ENCODE data around the gene PDGFA.

The PDGFA gene

GRCh38 chr7:503575-504111, 16.0 kb downstream of the PDGFA start:
- peak; percentile 49 for DNase-seq

DNA sequence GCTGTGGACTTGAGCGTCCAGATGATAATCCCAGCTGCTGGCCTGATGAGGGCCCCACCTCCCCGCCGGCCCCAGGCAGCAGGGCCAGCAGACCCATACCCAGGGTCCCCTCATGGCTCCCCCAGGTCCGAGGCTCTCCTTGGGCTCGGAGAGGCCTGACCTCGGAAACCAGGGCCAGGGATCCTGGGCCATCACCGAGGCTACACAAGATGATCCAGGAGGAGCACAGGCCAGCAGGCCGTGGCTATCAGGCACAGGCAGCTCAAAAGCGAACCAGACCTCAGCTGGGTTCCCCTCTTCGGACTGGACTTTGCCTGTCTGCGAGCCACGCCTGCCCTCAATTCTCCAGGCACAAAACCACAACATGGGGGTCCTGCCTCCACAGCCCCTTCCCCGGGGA, 17.4 kb downstream of the PDGFA start:
- no peak for DNase-seq

GRCh38 chr7:501526-501925, 18.1 kb downstream of the PDGFA start:
- no peak for DNase-seq

DNA sequence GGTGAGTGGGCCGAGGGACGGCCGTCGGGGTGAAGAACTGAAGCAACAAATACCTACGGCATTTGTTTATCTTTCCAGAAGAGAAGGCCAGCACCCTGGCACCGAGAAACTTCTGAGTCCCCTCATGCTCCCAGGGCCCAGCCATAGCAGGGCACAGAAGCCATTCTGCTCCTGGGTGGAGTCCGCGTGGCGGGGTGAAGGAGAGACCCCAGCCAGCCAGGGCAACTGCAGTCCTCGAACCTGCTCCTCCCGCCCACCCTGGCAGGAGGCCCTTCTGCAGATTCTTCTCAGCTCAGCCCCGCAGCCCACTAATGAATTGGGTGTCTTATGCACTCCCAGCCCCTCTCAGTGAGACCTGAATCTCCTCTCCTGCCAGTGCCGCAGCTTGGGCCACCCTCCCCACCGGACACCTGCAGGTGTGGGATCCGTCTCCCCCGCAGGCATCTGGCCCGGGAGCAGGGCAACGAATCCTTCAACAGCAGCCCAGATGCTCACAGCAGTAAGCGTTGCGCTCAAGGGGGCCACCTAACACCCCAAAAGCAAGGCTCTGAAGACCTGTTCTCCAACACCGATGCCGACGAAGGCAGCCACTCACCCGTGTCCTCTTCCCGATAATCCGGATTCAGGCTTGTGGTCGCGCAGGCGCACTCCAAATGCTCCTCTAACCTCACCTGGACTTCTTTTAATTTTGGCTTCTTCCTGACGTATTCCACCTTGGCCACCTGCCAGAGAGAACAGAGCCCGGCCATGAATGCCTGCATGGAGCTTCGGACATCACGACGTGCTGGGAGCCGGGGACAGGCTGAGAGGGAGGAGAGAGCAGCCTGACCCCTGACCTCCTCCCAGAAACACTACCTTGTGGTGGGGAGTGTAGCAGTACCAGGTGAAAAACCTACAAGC, 18.9 kb downstream of the PDGFA start:
- no peak for DNase-seq

DNA sequence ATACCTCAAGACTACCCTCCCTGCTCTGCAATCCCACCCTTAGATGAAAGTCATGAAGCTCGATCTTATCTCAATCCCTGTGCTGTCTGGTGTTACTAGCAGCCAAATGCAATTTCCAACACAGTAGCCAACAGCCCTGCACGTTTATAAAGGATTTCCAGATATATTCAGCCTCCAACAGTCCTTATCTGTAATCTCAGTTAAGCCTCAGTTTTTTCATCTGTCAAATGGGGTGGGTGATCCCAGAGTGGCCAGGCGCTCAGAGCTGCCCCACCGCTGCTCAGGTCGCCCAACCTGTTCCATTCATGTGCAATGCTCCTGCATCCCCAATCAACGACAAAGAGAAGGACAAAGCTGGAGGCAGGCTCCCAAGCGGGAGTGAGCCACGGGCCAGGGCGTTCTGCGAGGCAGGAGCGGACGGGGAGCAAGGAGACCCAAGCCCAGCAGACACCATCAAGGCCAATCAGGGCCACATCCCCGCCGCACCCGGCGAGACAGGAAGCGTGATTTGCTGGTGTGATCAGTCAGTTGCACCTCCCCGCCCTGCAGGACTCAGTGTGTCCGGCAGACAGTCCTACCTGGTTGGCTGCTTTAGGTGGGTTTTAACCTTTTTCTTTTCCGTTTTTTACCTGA, 19.7 kb downstream of the PDGFA start:
- DNase-seq, result no peak

DNA sequence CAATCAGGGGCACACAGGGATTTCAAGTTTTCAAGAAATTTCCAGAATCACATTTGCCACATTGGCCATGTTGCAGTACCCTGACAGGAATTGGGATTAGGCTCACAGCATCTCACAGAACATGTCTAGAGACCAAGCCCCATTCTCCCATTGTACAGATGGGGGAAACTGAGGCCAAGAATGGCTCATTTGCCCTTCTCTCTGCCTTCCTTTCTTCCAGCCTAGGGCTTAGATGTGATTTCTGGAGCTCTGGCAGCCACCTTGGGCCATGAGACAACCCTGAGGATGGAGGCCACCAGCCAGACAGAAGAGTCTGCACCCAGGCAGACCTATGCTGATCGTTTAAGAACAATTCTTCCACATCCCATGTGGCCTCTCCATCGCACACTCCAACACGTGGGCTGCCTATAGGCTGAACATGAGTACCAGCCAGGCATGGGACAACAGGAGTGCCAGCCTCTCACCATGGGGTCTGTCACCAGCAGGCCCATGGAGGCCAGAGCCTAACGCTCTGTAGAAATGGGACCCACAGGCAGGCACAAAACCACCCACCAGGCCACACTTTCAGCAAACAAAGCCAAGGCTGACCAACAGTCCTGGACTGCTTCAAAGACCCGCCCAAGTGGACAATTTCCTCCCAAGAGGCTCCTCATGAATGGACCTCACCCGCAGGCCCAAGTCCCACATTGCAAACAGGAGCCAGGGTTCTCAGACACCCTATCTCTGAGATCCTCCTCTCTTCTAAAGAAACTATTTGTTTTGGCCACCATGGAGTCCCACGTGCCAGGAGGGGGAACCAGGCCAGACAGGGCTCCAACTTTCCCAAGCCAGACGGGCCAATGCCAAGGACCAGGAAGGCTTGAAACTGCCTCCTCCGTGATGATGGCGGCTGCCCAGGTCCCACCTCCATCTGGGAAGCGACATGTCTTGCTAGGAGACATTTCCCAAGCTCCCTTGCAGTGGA, 20.7 kb downstream of the PDGFA start:
- no peak for DNase-seq

DNA sequence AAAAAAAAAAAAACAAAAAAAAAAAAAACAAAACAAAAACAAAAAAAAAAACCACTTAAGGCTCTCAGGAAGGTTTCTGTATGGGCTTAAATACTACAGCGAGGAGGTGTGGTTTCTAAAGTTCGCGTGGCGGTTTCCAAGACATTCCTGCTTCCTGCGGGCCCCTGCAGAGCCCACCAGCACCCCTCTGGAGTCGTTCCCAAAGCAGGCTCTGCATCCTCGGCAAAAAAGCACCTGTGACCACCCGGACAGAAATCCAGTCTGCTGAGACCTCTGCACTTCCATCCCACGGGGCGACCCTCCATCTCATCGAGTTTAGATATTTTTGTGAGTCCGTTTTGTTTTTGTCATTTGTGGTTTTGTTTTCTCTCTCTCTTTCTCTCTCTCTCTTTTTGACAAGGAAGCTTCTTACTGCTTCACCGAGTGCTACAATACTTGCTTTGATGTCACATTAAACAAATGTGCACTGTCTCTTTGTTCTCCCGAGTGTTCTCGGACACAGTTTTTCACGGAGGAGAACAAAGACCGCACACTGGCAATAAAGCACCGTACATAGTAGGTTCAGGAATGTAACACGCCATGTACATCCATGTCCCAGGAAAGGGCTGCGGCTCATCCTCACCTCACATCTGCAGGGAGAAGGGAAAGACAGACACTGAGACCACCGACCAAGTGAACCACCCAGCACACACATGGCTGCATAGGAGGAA, 21.5 kb downstream of the PDGFA start:
- no peak for DNase-seq

DNA sequence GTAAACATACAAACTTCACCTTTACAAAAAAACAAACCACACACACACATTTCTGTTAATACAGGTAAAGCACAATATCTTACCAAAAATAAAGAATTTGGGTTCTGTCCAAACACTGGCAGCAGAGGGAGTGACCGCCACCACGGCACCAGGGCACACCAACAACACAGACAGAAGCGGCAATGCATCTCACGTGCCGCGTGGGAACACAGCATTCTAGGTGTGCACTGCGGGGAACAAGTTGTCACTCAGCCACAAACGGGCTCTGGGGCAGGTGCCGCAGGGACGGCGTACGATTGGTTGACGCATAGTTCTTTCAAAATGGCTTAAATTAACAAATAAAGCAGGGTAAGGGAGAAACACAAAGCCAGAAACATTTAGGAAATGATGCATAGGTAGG, 22.3 kb downstream of the PDGFA start:
- DNase-seq, result no peak

DNA sequence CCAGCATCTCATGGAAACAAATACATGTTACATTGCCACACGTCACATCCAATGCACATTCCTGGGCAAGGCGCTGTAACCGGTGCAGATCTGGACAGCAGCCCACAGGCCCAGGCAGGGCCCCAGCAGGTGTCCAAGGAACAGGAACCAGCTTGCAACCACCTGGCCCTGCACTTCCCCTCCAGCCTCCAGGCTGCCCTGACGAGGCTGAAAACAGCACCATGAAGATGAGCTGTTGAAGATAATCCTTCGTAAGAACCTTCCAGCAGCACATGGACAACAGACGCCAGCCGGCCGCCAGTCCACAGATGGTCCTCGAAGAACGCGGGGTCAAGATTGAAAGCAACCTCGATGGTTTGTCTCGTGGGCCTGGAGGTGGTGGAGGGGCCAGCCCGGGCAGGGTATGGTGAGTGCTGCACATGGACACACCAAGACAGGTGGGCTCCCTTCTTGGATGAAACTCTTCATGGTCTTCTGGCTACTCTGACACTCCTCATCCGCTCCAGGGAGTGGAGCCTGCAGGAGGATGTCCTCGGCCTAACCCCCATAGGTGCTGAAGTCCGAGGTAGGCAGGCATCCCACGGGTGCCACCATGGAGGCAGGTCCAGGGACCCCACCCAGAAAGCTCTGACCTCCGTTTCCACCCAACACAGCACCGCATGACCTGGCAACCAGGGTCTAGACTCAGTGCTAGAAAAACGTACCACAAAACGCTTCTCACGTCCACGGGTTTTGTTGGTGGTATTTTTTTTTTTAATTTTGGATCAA, 22.9 kb downstream of the PDGFA start:
- no peak for DNase-seq

GRCh38 chr7:495761-496321, 23.8 kb downstream of the PDGFA start:
- no peak for DNase-seq

DNA sequence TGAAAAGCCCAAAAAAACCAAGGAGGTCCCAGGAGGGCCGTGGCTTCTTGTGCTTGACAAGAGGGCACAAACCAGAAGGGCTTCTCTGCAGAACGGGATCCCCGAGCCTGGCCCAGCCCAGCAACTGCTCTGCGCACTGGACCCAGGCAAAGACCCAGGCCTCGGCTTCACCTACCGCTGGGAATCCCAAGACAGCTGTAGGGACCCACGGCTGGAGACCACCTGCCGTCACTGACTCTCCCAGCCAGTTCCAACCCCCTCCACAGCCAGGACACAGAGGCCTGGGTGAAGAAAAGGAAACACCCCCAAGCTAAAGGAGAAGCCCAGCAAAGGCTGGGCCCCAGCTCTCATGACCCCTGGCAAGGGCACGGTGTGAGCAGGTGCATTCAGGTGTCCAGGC, 24.3 kb downstream of the PDGFA start:
- DNase-seq, result no peak

DNA sequence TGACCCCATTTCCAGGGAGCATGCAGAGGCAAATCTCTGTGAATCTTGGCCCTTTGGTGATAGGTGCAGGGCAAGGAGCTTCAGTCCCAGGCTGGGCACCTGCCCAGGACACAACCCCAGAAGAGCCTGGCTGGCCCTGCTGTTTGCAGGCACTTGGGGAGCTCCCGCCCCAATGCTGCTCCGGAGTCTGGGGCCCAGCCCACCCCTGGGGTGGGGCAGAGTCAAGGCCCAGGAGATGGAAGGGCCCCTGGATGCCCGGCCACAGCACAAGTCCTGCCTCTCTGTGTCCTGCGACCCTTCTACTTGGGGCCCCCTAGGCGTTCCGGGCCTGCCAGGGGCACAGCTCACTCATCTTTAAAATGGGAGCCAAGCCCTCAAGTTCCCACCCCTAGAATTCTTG, 24.7 kb downstream of the PDGFA start:
- DNase-seq, result no peak

DNA sequence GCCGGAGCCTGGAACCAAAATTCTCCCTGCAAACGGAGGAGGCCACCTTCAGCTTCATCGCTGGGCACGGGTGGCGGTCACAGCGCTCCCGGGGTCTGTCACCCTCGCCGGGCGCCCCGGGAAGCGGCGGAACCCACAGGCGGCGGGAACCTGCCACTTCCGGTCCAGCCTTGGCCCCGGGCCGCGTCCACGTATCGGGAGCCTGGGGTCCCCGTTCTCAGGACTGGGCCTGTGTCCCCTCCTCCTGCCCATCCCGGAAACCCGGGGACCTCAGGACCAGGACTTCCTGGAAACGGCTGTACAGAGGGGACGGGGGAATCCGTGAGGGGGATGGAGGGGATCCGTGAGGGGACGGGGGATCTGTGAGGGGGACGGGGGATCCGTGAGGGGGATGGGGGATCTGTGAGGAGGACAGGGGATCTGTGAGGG, 25.4 kb downstream of the PDGFA start:
- DNase-seq, result no peak

- no peak for DNase-seq
Measured at GRCh38 chr7:493661-494251, 25.9 kb downstream of the PDGFA start.

- no peak for DNase-seq
Measured at GRCh38 chr7:492714-493065, 27.0 kb downstream of the PDGFA start.

DNA sequence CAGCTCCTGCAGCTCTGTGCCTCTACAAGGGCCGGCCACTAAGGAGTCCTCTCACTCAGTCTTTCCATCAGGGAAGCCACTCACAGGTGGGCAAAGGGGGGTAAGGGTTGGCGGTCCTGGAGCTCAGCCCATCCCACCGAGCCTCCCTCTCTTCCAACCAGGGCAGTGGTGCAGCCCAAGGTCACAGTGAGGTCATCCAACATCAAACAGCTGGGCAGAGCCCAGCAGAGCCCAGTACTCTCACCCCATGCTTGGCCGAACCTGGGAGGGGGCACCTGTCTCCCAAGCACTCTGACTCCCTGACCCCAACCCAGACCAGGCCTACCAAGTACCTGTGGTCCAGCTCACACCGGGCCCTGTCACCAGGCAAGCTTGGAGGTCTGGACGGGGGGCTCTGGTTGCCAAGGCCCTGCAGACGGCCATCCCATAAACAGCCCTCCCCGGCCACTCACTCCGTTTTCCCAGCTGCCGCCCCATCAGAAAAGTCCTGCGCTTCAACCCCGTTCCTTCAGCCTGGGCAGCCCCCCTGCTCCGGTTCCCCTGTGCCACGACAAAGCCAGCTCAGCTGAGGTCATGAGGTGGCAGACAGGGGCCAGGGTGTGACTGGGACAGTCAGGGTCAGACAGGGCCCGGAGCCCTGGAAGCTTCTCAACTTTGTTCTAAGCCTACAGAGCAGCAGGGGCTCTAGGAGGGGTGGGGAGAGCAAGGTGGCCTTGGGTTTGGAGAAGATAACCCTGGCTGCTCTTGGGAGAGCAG, 27.5 kb downstream of the PDGFA start:
- no peak for DNase-seq

DNA sequence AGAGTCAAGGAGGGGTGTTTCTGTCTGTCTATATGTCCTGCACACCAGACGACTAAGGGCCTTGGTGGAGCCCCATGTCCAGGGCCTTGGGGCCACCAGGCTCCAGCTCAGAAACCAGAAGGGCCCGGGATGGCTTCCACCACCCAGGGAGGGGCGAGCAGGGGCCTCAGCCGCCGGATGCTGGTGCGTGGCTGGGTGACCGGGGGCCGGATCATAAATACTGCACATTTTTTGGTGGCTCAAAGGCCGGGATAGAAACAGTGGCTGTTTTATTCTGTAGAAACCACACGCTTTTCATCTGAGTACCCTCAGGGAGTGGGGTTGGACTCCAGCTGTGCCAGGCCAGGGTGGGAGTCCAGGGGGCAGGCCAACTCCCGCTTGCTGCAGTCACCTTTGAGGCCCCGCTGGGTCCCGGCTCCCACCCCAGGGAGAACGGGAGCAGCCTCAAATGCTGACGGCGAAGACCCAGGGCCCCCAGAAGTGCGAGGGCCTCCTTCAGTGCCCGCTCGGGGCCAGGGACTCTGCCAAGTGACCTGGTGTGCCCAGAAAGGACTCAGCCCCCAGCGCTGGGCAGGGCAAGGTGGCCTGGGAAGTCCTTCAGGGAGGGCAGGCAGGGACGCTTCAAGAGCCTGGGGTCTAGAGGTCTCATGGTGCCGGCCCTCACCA, 28.2 kb downstream of the PDGFA start:
- no peak for DNase-seq

GRCh38 chr7:490461-491291, 29.0 kb downstream of the PDGFA start:
- DNase-seq, result peak; percentile 57

DNA sequence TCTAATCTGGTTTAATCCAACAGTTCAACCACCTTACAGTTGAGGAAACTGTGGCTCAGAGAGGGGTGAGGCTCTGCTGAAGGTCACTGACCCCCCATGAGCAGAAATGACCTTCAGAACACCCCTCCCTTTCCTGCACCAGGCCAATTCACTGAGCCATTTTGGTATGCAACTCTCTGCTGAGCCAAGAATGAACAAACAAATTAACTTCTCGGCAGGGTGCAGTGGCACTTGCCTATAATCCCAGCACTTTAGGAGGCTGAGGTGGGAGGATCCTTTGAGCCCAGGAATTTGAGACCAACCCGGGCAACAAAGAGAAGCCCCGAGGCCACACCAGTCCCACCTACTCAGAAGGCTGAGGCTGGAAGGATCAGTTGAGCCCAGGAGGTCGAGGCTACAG, 29.8 kb downstream of the PDGFA start:
- DNase-seq, result no peak

Data from right hindlimb (tissue), 1 donor.